ENCODE data around the gene PYGB. TPM values are rescaled to one million over a fixed set of nuclear protein-coding genes. Genes with fewer than 3 reads are reported as not detected.

Gene PYGB
- polyA plus RNA-seq, 1 donor, result 25.4 TPM

DNA sequence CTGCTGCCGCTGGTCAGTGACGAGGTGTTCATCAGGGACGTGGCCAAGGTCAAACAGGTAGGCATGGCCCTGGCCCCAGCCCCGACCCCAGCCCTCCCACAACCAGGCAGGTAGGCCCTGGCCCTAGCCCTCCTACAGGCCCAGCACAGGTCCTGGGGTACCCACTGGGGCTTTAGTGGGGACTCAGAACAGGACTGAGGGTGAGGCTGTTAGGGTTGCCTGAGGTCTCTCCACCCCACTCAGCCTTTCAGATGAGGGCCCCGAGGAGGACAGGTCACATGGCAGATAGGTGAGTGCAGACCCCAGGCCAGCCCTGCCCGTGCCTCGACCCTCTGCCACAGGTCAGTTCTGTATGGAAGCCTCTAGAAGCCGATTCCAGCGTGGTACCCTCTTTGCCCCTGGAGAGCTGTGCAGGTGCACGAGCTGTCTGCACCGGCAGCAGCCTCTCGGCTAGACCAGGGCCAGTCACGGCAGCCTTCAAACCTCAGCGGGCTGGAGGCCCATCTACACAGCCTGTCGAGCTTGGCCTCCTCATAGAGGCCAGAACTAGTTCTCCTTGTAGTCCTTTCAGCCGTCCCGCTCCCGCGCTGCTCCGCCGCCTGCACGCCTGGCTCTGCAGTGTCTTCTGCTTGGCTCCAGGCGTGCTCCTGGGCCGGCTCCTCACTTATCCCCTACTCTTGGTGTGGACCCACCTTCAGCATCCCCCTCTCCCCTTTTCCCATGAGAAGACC, 35.5 kb downstream of the PYGB start:
- no peak for DNase-seq

DNA sequence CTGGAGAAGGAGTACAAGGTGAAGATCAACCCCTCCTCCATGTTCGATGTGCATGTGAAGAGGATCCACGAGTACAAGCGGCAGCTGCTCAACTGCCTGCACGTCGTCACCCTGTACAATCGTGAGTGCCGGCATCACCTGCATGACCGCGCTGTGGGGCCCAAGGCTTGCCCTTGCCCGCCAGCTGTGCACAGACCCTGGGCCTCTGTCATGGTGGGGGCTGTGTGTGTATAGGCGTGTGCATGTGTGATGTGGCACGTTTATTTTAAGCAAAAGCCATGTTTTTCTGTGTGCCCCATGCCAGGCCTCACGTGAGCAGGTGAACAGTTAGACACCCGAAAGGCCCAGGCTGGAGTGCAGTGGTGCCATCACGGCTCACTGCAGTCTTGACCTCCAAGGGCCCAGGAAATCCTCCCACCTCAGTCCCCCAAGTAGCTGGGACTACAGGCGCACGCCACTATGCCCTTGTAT, 36.3 kb downstream of the PYGB start:
- DNase-seq, result no peak

DNA sequence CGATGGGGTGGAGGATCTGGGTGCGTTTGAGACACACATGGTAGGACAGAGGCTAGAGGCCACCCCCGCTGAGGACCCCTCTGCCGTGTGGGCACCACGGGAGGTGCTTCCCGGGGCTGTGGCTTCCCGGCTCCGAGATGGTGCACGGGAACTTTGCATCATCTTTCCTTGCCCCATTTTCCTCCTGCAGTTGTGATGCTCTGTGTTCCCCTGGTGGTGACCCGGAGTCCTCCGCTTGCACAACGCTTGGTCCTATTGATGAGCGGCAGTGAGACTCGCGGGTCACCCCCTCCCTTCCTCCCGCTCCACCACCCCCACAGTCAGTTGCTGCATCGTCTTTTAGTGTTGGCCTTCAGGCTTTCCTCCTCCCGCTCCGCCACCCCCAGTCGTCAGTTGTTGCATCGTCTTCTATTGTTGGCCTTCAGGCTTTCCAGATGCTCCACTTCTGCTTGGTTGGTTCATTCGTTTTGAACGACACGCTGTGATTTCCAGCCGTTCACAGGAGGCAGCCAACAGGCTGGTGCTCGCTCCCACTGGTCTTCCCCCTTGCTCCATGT, 37.3 kb downstream of the PYGB start:
- DNase-seq, result no peak

DNA sequence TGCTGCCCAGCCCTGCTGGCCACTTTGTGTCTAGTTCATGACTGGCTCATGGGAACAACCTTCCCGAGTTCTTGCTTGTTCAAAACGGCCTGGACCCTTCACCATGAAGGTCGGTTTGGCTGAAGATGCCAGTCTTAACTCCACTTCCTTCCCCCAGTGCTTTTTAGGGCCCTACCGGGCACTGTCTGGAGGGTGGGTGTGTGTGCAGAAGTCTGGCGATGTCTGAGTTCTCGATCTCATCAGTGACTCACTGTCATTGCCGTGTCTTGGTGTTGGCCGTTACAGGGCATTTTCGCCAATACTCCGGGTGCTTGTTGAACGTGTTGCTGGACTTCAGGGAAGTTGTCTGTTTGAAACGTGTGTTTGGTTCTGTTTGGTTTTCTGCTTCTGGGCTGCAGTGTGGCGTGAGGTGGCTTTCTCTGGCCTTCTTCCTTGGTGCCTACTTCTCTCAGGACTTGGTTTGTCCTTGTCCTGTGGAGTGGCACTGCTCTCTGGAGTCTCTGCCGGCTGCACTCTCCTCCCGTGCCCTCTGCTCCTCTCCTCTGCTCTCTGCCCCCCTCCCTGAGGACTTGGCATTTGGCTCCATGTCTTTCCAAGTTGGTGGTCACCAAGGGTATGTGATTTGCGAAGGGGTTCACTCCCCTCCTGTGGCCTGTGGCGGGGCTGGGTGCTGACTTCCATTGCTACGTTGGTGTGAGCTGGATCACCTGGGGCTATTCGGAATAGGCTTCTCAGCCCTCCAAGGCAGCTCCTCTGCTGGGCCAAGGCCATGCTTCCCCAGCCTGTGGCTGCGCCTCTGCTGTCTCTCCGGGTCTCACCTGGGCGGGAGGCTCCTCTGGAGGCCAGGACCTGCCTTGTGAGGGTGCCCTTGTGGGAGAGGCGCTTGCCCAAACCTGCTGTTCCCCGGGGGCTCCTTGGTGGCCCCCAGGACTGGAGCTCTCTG, 38.2 kb downstream of the PYGB start:
- DNase-seq, result no peak

DNA sequence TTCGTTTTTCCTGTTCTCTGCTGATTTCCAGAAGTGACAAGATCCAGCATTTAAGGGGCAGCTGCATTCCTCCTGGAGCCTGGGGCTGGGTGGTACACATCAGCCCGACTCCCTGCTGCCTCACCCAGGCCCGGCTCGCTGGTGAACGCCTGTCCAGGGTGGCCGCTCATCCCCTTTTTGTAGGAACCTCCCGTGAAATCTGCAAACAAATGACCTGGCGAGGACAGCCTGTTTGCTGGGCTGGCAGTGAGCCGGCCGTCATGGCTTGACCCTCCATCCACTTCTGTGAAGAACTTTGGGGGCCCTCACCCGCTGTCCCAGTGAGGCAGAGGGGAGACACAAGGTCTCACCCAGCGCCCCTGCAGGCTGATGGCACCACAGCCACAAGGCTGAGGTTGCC, 39.0 kb downstream of the PYGB start:
- DNase-seq, result no peak

DNA sequence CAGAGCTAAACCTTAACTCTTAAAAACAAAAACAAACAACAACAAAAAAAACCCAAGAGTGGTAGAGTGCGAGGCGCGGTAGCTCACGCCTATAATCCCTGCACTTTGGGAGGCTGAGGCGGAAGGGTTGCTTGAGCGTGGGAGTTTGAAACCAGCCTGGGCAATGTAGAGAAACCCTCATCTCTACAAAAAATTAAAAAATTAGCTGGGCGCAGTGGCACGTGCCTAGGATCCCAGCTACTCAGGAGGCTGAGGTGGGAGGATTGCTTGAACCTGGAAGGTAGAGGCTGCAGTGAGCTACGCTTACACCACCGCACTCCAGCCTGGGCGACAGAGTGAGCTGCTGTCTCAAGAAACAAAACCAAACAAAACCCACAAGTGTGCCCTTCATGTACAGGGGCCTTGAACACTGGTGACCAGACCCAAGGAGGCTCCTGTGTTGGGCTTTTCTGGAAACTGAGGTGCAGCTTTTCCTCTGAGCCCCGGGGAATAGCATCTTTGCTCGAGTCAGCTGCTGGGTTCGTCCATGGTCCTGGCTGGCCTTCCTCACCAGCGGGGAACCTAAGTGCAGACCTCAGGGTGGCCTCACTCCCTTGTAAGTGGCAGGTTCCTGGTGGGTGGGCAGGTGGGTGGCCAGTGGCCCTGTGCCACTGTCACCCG, 39.9 kb downstream of the PYGB start:
- no peak for DNase-seq

DNA sequence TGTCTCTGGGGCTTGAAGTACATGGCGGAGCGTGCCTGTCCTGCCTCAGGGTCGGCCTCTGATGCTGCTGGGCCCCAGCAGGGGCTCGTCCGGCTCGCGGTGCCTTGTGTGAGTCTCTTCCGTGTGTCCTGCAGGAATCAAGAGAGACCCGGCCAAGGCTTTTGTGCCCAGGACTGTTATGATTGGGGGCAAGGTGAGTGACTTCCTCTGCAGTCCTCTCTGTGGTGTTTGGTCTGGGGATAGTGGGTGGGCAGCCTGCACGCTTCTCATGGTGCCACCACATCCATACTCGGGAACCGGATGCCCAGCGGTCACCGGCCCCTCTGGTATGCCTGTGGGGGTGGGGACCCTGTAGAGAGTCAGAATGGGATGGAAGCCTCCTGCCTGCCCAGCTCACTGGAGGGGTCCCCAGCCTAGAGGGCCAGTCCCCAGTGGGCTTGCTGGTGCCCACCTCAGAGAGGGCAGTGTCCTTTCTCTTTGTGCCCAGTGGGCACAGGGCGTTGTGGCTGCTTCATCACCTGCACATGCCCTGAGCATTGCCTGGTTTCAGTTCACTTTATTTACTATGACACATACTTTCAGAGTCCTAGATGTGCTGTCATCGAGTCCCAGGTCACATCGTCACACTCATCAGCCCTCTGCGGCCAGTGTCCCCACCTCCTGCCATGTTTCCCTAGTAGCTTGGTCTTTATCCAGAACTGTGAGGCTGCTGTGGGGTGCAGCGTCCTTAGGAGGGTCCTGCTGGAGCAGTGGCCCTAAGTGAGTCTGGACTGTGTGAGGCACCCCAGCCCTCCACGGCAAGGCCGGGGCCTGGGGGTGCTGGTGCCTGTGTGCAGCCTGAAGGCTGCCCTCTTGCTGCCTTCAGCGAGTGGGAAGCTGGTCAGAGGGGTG, 40.7 kb downstream of the PYGB start:
- DNase-seq, result no peak

DNA sequence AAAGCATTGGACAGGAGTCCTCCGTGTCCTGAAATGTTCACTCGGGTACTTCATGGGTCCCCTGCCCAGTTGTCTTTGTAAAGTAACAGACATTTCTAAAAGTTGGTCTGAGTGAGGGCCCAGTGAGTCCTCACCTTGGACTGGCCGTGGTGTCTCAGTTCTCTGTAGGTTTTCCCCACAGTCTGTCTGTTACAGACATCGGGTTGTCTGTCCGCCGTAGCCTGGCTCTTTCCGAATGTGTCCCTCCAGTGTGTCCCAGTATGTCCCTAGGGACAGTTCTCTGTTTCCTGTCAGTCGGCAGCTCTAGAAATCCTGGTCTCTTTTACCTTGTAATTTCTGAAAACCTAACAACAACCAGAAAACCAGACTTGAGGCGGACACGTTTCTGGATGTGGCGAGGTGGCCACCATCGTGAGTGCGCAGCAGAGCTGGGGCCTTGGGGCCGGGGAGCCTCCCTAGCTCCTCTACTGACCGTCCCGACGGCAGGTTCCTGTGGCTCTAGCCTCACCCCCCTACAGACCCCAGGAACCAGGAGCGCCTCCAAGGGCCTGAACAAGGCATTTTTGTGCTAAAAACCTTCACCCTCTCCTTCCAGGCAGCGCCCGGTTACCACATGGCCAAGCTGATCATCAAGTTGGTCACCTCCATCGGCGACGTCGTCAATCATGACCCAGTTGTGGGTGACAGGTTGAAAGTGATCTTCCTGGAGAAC, 42.2 kb downstream of the PYGB start:
- DNase-seq, result no peak

DNA sequence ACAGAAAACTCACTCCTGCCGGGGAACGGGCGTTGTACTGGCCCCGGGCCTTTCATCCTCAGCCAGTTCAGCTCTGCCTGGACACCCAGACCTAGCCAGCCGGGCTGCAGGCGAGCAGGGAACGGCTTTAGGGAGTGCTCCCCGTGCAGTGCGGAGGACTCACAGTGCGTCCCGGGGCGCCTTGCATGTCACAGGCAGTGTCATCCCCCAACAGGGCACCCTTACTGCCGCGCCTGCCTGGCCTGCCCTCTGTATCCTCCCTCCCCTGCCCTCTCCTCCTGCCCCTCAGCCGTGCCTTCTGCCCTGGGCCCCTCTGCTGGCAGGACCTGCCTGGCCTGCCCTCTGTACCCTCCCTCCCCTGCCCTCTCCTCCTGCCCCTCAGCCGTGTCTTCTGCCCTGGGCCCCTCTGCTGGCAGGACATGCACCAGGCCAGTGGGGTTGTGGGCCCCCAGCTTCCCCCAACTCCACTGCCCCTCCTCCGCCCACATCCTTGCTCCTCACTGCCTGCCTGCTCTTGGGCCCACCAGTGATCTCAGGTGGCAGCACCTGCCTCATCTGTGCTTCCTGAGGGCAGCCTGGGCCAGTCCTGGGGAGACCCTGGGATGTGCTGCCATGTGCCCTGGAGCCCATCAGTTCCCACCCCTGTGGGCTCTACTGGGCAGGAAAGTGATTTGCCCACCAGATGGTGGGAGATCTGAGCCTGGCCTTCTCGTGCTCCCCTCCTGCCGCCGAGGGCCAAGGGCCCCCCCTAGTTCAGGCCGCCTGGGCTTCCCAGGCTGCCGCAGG, 43.0 kb downstream of the PYGB start:
- DNase-seq, result no peak

DNA sequence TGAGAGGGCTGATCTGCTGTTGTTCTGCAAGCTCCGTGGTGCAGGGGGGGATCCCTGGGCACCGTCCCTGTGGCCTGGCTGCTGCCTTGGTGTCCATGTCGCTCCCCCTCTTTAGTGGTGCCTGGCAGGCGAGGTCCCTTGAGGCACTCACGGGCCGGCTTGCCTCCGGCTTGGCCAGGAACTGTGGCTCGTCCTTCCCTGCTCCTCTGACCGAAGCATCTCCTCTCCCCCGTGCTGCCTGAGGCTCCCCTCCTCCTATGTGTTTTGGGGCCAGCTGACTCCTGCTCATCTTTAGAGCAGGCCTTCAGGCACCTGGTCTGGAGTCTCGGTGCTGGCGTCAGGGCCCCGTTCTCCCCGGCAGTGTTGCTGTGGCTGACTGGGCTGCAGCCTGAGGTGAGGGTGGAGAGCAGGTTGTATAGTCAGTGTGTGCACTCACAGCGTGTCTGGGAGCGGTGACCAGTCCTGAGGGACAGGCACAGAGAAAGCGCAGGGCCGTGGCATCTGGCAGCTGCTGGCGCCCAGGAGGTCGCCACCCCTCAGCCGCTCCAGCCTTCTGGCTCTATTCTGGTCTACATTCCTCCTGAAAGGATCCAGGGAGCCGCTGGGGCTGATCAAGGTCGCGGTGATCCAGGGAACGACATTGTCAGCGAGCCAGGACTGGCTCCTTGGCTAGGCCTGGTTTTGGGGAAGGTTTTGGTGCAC, 43.7 kb downstream of the PYGB start:
- DNase-seq, result no peak

DNA sequence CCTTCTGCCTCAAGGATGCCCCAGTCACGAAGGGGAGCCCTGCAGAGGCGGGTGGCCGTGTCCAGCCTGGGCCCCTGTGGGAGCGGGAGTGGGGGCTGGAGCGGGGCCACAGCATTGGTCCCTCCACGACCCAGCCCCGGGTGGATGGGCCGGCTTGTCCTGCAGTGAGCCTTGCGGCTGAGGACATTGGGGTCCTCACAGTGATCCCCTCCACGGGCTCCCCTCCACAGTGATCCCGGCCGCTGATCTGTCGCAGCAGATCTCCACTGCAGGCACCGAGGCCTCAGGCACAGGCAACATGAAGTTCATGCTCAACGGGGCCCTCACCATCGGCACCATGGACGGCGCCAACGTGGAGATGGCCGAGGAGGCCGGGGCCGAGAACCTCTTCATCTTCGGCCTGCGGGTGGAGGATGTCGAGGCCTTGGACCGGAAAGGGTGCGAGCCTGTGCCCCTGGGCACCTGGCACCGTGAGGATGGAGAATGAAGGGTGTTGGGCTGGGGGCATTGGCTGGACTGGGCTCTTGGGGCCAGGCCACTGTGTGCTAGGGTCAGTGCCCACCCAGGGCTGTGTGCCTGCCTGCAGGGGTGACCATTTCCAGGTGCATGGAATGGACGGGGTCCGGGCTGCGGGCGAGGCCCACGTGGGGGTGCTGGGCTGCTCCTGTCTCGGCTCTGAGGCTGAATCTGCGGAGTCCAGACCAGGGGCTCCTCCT, 44.4 kb downstream of the PYGB start:
- DNase-seq, result no peak

DNA sequence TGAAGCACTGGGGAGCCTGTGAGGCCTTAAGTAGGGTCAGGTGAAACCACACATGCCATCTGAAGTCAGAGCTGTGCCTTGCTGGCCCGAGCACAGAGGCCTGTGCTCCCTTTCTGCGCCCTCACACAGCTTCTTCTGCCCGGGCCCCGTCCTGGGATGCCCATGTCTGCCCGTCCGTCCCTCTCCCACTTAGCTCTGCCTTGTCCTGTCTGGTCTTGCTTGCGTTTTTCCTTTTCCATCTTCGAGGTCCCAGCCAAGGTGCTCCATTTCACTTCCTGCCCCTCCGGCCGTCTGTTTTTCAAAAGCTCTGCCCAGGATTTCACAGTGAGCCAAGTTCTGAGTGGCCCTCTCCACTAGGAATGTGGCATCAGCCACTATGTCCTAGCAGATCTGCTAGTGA, 45.6 kb downstream of the PYGB start:
- no peak for DNase-seq

DNA sequence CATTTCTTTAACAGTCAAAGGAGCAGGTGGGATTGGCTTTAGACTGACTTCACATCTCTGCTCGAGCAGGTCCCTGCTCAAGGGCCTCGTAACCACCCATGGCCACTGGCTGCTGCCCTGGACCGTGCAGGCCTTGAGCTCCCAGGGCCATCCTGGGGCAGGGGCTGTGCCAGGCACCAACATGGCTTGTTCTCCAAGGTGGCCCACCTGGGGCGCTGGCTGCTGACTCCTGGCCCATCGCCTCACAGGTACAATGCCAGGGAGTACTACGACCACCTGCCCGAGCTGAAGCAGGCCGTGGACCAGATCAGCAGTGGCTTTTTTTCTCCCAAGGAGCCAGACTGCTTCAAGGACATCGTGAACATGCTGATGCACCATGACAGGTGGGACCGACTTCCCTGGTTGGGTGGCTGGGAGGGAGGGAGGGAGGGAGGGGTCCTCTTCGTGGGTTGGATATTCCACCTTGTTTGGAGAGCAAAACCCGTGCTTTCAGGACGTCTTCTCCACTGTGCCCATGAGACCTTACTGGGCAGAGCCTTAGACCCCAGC, 46.1 kb downstream of the PYGB start:
- no peak for DNase-seq

DNA sequence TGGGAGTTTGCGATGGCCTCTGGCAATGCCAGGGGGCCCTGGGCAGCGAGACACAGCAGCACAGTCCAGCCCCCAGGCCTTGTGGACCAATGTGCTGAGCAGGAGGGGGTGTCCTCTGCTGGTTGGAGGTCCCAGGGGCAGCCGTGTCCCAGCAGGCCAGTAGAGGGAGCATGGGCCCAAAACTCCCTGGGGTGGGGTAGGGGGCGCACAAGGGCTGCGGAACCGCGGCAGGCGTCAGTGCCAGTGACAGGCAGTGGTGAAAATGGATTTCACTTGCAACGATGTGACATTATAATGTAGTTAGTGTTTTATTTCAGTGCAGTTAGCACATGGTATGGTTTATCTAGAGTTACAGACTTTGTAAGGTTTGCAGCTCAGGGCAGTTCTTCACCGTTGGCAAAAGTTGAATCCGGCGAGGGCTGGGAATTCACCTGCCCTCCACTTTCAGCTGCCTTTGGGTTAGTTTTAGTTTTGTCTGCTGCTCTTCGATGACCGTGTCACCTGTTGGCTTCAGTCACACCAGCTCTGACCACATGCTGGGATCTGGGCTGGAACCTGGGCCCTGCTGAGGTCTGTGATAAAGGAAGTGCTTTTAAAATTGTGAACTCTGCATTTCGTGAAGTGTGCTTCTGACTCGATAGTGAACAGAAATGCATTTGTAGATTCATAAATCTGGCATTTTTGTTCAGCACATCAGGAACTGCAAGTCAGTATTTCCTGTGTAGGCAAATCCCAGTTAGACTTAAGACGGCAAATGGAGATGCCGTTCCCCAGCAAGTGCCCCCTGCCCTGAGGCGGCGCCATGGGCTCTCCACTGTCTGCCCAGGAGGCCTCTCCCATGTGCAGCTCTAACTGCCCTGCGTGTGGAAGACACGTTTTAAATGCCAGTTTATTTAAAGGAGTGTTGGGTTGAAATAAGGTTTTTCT, 46.8 kb downstream of the PYGB start:
- no peak for DNase-seq

DNA sequence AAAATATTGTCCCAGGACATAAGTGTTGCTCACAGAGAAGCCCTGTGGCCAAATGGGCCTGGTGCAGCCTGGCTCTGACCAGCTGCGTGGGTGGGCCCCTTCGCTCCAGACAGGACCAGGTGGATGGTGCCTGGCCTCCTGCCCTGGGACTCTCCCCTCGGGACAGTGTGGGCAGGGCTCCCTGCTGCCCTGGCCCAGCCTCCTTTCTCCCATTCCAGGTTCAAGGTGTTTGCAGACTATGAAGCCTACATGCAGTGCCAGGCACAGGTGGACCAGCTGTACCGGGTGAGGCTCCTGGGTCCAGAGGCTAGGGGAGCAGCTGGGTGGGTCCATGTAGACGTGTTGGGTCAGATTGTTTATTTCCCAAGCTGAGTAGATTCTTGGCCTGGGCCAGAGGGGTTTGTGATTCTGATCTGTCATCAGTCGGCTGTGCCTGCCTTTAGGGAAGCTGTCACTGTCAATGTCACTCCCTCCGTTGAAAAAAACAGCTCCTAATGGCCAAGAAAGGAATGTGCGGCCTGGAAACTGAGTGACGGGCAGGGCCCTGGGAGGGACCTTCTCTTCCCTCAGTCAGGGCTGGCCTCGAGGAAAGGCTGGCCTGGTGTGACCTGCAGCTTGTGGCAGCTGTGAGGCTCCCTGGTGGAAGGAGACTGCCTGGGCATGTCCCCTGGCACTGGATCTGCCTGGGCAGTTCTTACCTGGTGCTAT, 47.7 kb downstream of the PYGB start:
- DNase-seq, result no peak

Data from hindlimb muscle (tissue), 1 donor.